NOMO-1 (cell line): ENCODE results near the gene PRKAA1.
"Not testable (repeated sequence)": the region's sequence is repeated elsewhere in the genome, so short reads cannot be mapped to it uniquely, and the experiment has no call there.

Experiments
- DNase-seq, 2 experiments: peaks; one replicate each; lab custom pipeline; 2025; ENCODE audit not compliant: unreplicated experiment in 2 of 2; lab: John Stamatoyannopoulos, UW

Gene PRKAA1

GRCh38 chr5:40735609-40736008, 62.6 kb downstream of the PRKAA1 start:
- no peak for DNase-seq

- no peak for DNase-seq
Measured at GRCh38 chr5:40734986-40735385, 63.2 kb downstream of the PRKAA1 start.

- no peak for DNase-seq
Measured at GRCh38 chr5:40733879-40734563, 64.2 kb downstream of the PRKAA1 start.

DNA sequence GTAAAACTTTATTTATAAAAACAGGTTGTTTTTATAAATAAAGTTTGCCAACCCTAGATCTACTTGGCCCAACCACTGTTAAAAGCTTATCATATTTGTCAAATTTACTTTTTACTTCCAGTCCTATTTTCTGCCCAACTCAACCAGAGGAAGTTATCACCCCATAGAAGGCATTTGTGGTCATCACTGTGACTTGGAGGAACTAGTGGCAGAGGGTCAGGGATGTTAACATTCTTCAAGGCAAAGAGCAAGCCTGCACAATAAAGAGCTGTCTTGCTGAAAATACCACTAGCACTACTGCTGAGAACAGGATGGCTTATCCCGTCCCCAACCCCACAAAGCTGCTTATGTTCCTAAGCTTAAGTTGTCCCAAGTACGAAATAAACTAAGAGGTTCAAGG, 64.7 kb downstream of the PRKAA1 start:
- DNase-seq: peak; percentile 51 to 85

DNA sequence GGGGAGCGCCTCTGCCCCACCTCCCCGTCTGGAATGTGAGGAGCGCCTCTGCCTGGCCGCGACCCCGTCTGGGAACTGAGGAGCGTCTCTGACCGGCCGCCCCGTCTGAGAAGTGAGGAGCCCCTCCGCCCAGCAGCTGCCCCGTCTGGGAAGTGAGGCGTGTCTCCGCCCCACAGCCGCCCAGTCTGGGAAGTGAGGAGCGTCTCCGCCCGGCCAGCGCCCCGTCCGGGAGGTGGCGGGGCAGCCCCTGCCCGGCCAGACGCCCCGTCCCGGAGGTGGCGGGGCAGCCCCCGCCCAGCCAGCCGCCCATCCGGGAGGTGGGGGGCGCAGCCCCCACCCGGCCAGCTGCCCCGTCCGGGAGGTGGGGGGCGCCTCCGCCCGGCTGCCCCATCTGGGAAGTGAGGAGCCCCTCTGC, 75.7 kb downstream of the PRKAA1 start:
- DNase-seq: not testable (repeated sequence)

DNA sequence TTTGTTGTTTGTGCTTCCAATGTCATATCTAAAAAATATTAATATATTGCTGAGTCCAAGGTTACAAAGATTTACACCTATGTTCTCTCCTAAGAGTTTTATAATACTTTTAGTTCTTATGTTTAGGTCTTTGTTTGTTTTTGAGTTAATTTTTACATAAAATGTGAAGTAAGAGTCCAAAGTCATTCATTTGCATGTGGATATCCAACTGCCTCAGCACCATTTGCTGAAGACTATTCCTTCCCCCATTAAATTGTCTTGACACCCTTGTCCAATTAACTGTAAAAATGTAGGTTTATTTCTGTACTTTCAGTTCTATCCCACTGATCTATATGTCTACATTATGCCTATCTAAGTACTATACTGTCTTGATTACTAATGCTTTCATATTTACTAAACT, 78.1 kb downstream of the PRKAA1 start:
- no peak for DNase-seq

DNA sequence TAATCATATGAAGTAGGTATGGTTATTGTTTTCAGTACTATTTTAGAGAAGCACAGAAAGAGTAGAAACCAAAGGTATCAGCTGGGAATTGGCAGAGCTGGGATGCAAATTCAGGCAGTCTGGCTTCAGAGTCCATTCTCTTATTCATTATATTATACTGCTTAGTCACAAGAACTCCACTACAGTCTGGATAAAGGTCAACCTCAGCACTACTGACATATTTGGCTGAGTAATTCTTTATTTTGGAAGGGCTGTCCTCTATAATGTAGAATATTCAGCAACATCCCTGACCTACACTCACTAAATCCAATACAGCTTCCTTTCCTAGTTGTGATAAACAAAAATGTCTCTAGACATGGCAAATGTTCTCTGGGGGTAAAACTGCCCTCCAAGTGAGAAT, 80.9 kb downstream of the PRKAA1 start:
- DNase-seq: no peak

GRCh38 chr5:40716590-40716989, 81.6 kb downstream of the PRKAA1 start:
- DNase-seq: no peak

DNA sequence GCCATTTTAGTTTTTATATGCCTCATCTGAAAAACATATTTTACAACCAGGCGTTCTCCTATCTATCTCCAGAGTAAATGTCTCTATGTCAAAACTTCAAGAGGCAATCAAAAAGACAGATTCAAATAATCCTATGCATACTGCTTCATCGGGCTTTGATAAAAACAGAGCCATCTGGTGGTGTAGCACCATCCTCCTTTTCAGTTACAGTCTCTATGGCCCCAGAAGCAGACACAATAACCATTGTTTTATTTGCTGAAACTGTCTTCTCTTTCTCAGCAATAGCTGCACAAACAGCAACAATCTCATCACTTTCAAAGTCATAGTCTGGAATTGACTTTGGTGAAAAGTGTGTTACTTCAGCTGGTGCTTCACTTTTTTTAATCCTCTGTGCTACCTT, 82.2 kb downstream of the PRKAA1 start:
- DNase-seq: no peak

DNA sequence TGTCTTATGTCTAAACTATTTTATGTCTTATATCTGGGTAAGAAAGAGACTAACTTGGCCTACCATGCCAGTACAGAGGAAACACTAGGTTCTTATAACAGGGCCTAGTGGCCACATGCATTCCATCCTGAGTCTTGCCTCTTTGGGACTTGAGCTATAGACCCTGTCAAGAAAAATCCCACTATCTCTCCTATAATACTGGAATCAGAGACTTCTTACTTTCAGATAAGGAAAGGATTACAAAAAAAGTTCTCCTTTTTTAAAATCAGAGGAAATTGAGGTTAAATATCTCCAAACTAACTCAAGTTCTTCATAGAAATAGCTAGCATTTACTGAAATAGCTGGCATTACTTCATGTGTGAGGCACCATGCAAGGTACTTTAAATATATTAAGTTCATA, 84.2 kb downstream of the PRKAA1 start:
- no peak for DNase-seq

GRCh38 chr5:40710575-40710974, 87.6 kb downstream of the PRKAA1 start:
- not testable (repeated sequence) for DNase-seq
